Neutrophil (primary cell): ENCODE measurements around the gene PTRHD1.

Experiments used
- H3K27ac ChIP-seq: fragments of 200-600 bp; sonication (generic); 2 replicates; pipeline ENCODE4 v1.5.1; 2016; ENCODE audit warnings: mild to moderate bottlenecking, moderate library complexity
- H3K27me3 ChIP-seq: fragments of 200-600 bp; sonication (generic); 2 replicates; pipeline ENCODE4 v1.6.0; 2016; ENCODE audit warnings: mild to moderate bottlenecking
- H3K36me3 ChIP-seq: fragments of 200-600 bp; sonication (generic); 2 replicates; pipeline ENCODE4 v1.5.1; 2017
- H3K4me1 ChIP-seq, 2 experiments: fragments of 200-600 bp in 1 of 2; sonication (generic) in 1 of 2; 1 replicate in 1 of 2; 2 replicates in 1 of 2; pipeline versions ENCODE4 v1.5.1 to v1.6.1; 2013 to 2016; ENCODE audit warnings: low read depth in 1 of 2, low read length in 1 of 2, mild to moderate bottlenecking in 1 of 2, moderate library complexity in 1 of 2; ENCODE audit not compliant: control insufficient read depth in 1 of 2, insufficient read depth in 1 of 2
- H3K4me3 ChIP-seq, 2 experiments: fragments of 200-600 bp in 1 of 2; sonication (generic) in 1 of 2; 1 replicate in 1 of 2; 2 replicates in 1 of 2; pipeline ENCODE4 v1.5.1; 2013 to 2016; ENCODE audit warnings: low read depth in 1 of 2, low read length in 1 of 2, mild to moderate bottlenecking in 1 of 2, moderate library complexity in 1 of 2
- H3K9me3 ChIP-seq: fragments of 200-600 bp; sonication (generic); 2 replicates; pipeline ENCODE4 v1.5.1; 2016
- CTCF ChIP-seq: fragments of 200-600 bp; sonication (generic); IDR thresholded peaks from 2 replicates; pipeline ENCODE4 v1.5.1; 2016; ENCODE audit warnings: antibody characterized with exemption

Gene PTRHD1

DNA sequence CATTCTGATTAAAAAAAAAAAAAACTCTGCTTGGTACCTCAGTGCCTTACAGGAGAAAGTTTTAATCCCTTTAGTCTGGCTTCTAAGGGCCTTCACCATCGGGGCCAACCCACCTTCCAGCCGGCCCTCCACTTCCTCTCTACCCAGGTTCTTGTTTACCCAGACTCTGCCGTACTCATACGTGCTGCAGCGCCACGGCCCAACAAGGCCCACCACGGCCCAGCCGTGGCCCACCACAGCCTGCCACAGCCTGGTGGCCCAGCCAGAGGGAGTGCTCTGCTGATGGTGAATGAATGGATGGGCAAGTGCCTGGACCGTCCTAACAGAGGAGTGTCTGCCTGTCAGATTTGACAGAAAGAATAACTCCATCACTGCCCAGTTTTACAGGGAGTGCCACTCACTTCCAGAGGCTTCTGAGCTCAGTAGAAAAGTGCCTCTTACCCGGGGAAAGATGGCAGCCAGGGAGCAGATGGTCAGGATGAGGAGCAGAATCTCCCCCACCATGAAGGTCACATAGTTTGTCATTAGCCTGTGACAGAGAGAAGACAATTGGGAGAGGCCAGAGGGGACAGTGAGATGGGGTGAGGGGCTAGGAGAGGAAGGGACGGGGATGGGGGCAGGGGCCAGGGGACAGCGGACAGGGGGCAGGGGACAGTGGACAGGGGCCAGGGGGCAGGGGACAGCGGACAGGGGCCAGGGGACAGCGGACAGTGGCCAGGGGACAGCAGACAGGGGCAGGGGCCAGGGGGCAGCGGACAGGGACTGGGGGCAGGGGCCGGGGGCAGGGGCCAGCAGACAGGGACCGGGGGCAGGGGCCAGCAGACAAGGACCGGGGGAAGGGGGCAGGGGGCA is 38.3 kb upstream of the PTRHD1 start:
- H3K27ac ChIP-seq = no peak overlapping the region
- no peak for TF ChIP-seq CTCF
- no peaks in the 10 kb centered on the region for H3K27me3 ChIP-seq
- H3K4me3 ChIP-seq = no peak overlapping the region
- no peaks in the 10 kb centered on the region for H3K9me3 ChIP-seq
- H3K4me1 ChIP-seq = no peaks in the 10 kb centered on the region
- peaks cover 4% of the 10 kb centered on the region for H3K36me3 ChIP-seq

- H3K27me3 ChIP-seq = no peaks in the 10 kb centered on the region
- no peak overlapping the region for H3K27ac ChIP-seq
- H3K4me1 ChIP-seq = no peaks in the 10 kb centered on the region
- TF ChIP-seq CTCF = no peak
- peaks cover 4% of the 10 kb centered on the region for H3K36me3 ChIP-seq
- no peaks in the 10 kb centered on the region for H3K9me3 ChIP-seq
- H3K4me3 ChIP-seq = no peak overlapping the region
Observed at GRCh38 chr2:24830786-24831185, 37.6 kb upstream of the PTRHD1 start.

DNA sequence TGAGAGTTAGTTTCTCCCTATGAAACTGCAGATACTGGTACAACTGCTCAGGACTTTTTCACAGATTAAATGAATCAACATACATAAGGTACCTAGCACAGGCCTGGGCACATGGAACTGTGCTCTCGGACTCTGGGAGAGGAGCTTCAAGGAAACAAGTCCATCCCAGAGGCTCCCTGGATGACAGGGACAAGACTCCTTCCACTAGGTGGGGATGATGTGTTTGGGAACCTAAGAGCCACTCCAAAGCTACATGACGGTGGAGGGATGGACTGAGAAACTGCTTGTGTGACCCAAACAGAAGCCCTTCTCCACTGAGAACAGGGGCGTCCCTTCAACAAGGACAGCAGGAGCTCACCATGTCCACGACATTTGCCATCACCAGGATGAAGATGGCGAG is 37.2 kb upstream of the PTRHD1 start:
- Histone ChIP-seq H3K9me3 (no peaks in the 10 kb centered on the region), H3K36me3 (peaks cover 4% of the 10 kb centered on the region), H3K27me3 (no peaks in the 10 kb centered on the region), H3K27ac (no peak overlapping the region), H3K4me1 (no peaks in the 10 kb centered on the region), H3K4me3 (no peak overlapping the region)
- no peak for TF ChIP-seq CTCF

- H3K27ac ChIP-seq = no peak overlapping the region
- H3K4me3 ChIP-seq = no peak overlapping the region
- no peak for TF ChIP-seq CTCF
- no peaks in the 10 kb centered on the region for H3K27me3 ChIP-seq
- peaks cover 8% of the 10 kb centered on the region for H3K36me3 ChIP-seq
- no peaks in the 10 kb centered on the region for H3K4me1 ChIP-seq
- no peaks in the 10 kb centered on the region for H3K9me3 ChIP-seq
Observed at GRCh38 chr2:24828238-24828996, 35.2 kb upstream of the PTRHD1 start.

GRCh38 chr2:24827321-24828237 is 34.4 kb upstream of the PTRHD1 start:
- Histone ChIP-seq H3K4me3 (no peak overlapping the region), H3K27ac (no peak overlapping the region), H3K4me1 (no peaks in the 10 kb centered on the region), H3K9me3 (no peaks in the 10 kb centered on the region), H3K27me3 (no peaks in the 10 kb centered on the region), H3K36me3 (peaks cover 13% of the 10 kb centered on the region)
- peak; percentile 64 for TF ChIP-seq CTCF
